Measurements from ENCODE around the gene KIFC3.
A peak's percentile ranks its signal among the peaks of the same experiment; 100 is the strongest.
"Not testable (repeated sequence)": the region's sequence is repeated elsewhere in the genome, so short reads cannot be mapped to it uniquely, and the experiment has no call there.

The KIFC3 gene

GRCh38 chr16:57722651-57723050 is 79.6 kb downstream of the KIFC3 start:
- no peak for DNase-seq (ENCODE audit: low spot score)

- DNase-seq (ENCODE audit: low spot score) = no peak
These were observed 80.1 kb downstream of the KIFC3 start for GRCh38 chr16:57722210-57722499.

GRCh38 chr16:57721356-57722209 is 80.7 kb downstream of the KIFC3 start:
- no peak for DNase-seq (ENCODE audit: low spot score)

GRCh38 chr16:57720142-57720575 is 82.1 kb downstream of the KIFC3 start:
- peak; percentile 64 for DNase-seq (ENCODE audit: low spot score)

GRCh38 chr16:57714047-57714446 is 88.2 kb downstream of the KIFC3 start:
- DNase-seq (ENCODE audit: low spot score) = no peak

GRCh38 chr16:57713596-57713995 is 88.7 kb downstream of the KIFC3 start:
- DNase-seq (ENCODE audit: low spot score) = no peak

- DNase-seq (ENCODE audit: low spot score) = not testable (repeated sequence)
These were observed 89.7 kb downstream of the KIFC3 start for GRCh38 chr16:57712569-57712968.

- DNase-seq (ENCODE audit: low spot score) = no peak
These were observed 90.3 kb downstream of the KIFC3 start for GRCh38 chr16:57711993-57712392.

- no peak for DNase-seq (ENCODE audit: low spot score)
These were observed 90.9 kb downstream of the KIFC3 start for GRCh38 chr16:57711346-57711745.

- no peak for DNase-seq (ENCODE audit: low spot score)
These were observed 92.6 kb downstream of the KIFC3 start for GRCh38 chr16:57709663-57710062.
